HL-60/S4 treated with retinoic acid at 250 ng/mL for 4 days and 3 days (cell line): ENCODE data around the gene THSD4.
"Not testable (repeated sequence)": the region's sequence is repeated elsewhere in the genome, so short reads cannot be mapped to it uniquely, and the experiment has no call there.

Experiments
- in situ Hi-C: fragments of 300-500 bp; cut with MboI; formaldehyde crosslinking; loops from 2 replicates; pipeline ENCODE4 v1.7.0; 2022; ENCODE audit warnings: low sequenced_read_pairs

The THSD4 gene

DNA sequence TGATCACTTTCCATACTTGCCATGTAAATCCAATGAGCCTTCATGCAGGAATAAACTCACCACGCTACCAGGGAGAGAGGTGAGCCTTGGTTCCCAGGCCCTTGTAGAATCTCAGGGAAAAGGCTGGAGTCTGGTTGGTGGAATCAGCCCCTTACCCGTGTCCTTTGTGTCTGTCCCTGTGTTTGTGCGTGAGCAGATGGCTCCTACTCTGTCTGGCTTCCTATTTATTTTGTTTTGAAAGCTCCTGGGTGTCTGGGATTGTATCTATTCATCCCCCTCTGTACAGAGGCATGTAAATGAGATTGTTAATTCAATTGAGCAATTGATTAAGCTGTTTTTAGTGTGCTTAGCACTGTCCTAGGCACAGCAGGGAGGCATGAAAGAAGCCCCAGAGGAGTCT lies 278.1 kb downstream of the THSD4 start:
- in situ Hi-C loops: no loop called here

DNA sequence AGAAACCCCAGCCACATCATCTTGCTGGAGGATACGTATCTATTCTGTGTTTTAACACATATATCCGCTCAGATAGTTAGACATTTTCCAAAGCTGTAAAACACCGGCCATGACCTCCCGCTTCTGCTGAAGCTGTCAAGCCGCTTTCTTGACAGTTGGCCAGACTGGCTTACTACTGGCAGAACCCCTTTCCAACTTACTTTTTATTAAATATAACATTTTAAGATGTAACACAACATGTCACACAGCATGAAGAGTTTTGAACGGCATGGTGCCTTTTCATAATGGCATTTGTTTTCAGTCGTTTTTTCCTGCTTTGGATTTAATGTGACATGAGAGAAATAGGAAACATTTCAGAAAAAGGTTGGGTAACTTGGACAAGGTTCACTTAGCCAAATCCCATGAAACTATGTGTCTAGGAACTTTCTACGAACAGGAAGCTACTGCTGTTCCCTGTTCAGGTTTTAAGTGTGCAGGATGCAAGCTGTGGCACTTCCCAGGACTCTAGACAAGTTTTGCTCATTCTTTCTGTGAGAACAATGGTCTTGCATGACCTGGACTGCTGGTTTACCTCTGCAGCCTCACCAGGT lies 281.4 kb downstream of the THSD4 start:
- in situ Hi-C loops: no loop called here

- in situ Hi-C loops: no loop called here
Measured at GRCh38 chr15:71397377-71397776, 282.1 kb downstream of the THSD4 start.

DNA sequence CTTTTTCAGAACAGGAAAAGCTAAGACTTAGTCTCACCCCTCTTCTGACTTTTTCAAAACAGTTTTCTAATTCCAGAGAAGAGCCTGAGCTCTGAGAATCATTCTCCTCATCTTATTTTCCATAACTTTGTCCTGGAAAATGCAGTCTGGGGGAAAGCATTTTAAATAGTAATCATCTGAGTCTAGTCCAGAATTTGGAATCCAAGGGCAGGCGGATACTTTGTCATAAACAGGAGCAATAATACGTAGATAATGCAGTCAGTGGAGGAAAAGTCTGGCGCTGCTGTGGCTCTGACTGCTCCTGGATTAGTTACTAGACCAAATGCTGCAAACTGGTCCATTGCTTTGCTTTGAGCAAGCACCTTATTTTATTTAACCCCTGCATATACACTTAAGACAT lies 285.0 kb downstream of the THSD4 start:
- in situ Hi-C loops: no loop called here

GRCh38 chr15:71401728-71402127 lies 286.5 kb downstream of the THSD4 start:
- in situ Hi-C loops: not testable (repeated sequence)

GRCh38 chr15:71409541-71409940 lies 294.3 kb downstream of the THSD4 start:
- in situ Hi-C loops: no loop called here

DNA sequence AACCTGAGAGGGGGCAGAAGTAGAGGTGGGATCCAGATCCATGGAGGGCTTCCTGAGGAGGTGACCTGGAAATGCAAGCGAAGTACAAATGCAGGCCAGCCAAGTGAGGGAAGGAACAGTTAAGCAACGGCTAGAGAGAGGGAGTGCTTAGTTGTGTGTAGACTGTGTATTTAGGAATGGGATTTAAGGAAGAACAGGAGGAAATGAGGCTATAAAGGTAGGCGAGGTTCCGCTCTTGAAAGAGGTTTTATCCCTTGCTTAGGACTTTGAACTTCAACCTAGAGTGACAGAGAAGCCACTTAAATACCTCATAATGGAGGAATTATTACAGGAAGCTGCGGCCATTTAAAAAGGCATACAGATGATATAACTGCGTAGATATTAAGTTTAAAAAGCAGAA lies 295.1 kb downstream of the THSD4 start:
- in situ Hi-C loops: no loop called here

- in situ Hi-C loops: no loop called here
Measured at GRCh38 chr15:71411538-71412482, 296.5 kb downstream of the THSD4 start.

GRCh38 chr15:71413419-71413818 lies 298.1 kb downstream of the THSD4 start:
- in situ Hi-C loops: no loop called here

- in situ Hi-C loops: no loop called here
Measured at GRCh38 chr15:71414853-71415252, 299.6 kb downstream of the THSD4 start.

- in situ Hi-C loops: no loop called here
Measured at GRCh38 chr15:71422530-71423259, 307.4 kb downstream of the THSD4 start.

GRCh38 chr15:71424765-71425164 lies 309.5 kb downstream of the THSD4 start:
- in situ Hi-C loops: loop anchor here (25.0 kb wide), 1 partner anchor 1962 kb away; the partner anchor contains the start of gene RPLP1

DNA sequence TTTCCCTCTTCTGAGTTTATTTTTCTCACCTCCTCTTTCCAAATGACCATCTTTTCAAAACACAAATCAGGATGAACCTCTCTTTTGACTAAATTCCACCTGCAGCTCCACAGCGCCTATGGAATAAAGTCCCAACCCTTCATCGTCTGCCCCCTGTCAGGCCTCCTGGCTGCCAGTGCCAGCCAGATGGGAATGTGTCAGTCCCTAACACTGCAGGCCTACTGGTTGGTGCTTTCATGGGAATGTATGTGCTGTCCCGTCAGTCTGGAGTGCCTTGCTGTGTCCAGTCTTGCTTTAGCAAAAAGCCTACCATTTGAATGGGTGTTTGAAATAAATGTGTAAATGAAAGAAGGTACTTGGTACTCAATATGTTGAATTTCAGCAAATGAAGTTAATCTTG lies 310.1 kb downstream of the THSD4 start:
- in situ Hi-C loops: loop anchor here (25.0 kb wide), 1 partner anchor 1963 kb away; the partner anchor contains the start of gene RPLP1

- in situ Hi-C loops: loop anchor here (25.0 kb wide), 1 partner anchor 1964 kb away; the partner anchor contains the start of gene RPLP1
Measured at GRCh38 chr15:71426792-71427191, 311.5 kb downstream of the THSD4 start.

- in situ Hi-C loops: loop anchor here (25.0 kb wide), 1 partner anchor 1968 kb away; the partner anchor contains the start of gene RPLP1
Measured at GRCh38 chr15:71430782-71431181, 315.5 kb downstream of the THSD4 start.

- in situ Hi-C loops: loop anchor here (25.0 kb wide), 1 partner anchor 1969 kb away; the partner anchor contains the start of gene RPLP1
Measured at GRCh38 chr15:71431343-71432336, 316.4 kb downstream of the THSD4 start.

DNA sequence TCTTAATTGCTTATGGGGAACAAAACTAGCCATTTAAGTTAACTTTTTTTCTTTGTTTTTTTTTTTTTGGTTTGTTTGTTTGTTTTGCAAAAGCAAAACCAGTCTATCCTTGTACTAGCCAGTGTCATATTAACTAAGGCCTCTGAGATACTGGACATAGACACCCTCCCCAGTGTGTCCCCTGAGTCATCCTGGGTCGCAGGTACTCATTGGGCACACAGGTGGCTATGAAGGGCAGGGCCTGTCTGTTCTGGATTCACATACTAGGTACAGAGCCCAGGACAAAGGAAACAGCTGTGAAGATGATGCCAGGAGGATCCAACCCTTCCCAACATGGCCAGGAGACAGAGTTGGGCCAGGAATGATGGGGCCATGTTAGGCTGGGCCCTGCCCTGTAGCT lies 318.1 kb downstream of the THSD4 start:
- in situ Hi-C loops: loop anchor here (25.0 kb wide), 1 partner anchor 1971 kb away; the partner anchor contains the start of gene RPLP1

- in situ Hi-C loops: loop anchor here (25.0 kb wide), 1 partner anchor 1972 kb away; the partner anchor contains the start of gene RPLP1
Measured at GRCh38 chr15:71434774-71435173, 319.5 kb downstream of the THSD4 start.

DNA sequence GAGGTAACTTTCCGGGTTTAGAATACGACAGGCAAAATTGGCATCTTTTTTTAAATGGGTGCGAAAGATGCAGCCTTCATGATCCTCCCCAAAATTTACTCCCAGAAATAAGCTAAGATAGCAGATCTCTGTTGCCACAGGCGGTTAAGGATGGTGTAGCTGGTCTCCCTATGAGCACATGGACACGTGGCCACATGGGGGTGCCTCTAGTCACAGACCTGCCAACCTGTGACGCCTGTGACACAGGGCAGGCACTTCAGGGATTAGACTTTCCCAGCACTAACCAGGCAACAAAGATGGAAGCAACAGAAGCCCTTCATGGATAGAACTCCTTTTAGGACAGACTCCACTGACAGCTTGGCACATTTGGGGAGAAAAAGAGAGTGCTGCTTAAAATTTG lies 320.3 kb downstream of the THSD4 start:
- in situ Hi-C loops: loop anchor here (25.0 kb wide), 1 partner anchor 1973 kb away; the partner anchor contains the start of gene RPLP1

DNA sequence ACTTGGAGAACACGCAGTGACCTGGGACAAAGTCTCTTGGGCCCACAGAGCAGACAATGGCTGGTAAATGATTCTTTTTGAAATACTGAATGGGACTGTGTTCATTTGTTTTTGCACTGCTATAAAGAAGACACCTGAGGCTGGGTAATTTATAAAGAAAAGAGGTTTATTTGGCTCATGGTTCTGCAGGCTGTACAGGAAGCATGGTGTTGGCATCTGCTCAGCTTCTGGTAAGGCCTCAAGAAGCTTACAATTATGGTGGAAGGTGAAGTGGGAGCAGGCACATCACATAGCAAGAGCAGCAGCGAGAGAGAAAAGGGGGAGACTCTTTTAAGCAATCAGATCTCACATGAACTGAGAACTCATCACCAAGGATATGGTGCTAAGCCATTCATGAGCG lies 321.6 kb downstream of the THSD4 start:
- in situ Hi-C loops: loop anchor here (25.0 kb wide), 1 partner anchor 1975 kb away; the partner anchor contains the start of gene RPLP1
